HG03378 (cell line): ENCODE measurements around the gene PDHX.
A peak's percentile ranks its signal among the peaks of the same experiment; 100 is the strongest.
"Not testable (repeated sequence)": the region's sequence is repeated elsewhere in the genome, so short reads cannot be mapped to it uniquely, and the experiment has no call there.

Experiments
- ATAC-seq: cut with Tn5 transposase; IDR thresholded peaks from one replicate; pipeline ENCODE4 v1.9.1; 2021; ENCODE audit warnings: mild to moderate bottlenecking, moderate library complexity; ENCODE audit not compliant: unreplicated experiment

Gene PDHX

DNA sequence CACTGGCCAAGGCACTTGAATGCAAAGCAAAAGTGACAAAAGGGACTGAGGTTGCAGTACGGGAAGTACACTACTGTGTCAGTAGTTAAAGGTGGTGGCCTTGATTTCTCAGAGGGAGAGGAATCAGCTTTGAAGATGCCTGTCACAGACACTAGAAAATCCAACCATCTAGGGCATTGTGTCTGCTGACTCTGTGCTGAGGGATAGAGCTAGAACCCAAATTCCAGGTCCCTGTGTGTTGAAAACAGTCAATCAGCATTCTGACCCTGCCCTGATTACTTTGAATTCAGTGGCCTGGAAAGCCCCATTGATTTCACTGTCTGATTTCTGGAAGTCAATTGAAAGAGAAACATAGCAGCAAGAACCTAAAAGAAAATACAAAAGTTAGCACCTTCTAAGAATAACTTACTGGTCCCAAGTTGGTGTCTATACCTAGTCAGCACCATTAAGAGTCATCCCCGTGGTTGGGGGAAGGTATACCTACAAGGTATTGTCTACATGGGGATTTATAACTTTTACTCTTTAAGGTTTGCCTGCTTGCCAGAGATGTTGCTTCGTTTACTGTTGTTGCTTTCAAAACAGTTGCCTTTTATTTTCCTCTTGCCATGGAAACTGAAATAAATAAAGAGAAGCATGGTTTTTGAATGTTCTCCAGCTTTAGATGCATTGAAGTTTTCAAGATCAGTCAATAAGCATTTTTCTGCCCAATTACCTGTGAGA lies 97.3 kb downstream of the PDHX start:
- peak; percentile 46 for ATAC-seq

DNA sequence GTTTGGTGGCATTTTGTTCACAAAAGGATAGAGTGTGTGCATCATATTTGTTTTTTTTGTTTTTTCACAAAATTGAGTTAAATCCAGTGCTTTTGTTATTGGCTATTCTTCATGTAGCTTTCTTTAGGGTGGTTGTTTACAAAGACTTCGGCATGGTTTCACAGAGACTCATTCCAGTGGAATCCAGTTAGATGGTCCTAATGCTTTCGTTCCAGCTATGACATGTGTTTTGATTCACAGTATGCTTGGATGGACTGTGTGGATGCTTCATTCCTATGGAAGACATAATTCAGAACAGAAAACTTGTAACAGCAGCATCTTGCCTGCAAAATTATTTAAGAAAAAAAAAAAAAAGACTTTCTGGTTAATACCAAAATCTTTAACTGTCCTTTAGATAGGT lies 97.9 kb downstream of the PDHX start:
- no peak for ATAC-seq

DNA sequence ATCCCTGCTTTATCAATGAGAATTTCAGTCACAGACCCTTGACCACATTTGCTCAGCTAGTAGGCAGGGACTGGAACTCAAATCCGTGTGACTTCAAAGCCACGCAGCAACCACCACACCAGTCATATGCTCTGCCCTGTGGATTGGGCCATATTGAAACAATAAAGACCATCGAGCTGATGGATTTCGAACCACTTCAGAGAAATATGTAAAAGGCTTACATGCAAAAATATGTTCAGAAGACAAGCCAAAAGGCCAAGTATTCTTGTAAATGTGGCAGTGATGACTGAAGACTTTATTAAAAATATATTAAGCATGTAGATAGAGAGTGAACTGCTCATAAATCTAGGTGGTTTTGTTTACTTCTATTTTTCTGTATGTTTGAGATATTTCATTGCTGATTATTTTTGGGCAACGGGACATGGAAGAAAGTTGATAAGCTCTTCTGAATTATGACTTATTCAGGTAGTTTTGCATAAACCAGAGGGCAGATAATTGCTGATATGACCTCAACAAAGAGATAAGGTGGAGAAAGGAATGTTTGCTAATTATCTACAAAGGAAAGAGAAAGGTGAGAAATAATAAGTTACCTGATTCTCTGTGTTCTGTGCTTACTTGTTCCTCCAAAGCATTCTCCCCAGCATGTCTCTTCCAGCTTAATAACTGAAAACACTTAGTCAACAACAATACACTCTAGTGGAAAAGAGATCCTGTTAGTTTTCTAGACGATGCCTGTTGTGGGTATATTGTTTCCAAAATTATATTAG lies 99.4 kb downstream of the PDHX start:
- ATAC-seq, result no peak

DNA sequence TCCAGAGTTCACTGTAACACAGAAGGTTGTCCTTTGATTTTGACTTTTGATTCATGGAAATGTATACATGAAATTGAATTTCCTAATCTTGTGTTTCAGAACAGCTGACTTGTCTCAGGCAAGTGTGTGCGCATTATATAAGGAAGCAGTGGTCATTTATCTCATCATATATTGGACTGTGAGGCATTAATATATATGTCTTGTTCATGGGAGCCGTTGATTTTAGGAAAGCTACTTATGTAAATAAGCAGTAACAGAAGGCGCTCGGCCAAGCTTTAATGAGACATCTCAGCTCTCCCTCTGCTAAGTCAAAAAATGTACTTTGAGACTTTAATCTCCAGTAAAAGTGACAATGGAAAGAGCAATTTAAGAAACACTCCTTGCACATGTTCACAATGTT lies 100.5 kb downstream of the PDHX start:
- no peak for ATAC-seq

DNA sequence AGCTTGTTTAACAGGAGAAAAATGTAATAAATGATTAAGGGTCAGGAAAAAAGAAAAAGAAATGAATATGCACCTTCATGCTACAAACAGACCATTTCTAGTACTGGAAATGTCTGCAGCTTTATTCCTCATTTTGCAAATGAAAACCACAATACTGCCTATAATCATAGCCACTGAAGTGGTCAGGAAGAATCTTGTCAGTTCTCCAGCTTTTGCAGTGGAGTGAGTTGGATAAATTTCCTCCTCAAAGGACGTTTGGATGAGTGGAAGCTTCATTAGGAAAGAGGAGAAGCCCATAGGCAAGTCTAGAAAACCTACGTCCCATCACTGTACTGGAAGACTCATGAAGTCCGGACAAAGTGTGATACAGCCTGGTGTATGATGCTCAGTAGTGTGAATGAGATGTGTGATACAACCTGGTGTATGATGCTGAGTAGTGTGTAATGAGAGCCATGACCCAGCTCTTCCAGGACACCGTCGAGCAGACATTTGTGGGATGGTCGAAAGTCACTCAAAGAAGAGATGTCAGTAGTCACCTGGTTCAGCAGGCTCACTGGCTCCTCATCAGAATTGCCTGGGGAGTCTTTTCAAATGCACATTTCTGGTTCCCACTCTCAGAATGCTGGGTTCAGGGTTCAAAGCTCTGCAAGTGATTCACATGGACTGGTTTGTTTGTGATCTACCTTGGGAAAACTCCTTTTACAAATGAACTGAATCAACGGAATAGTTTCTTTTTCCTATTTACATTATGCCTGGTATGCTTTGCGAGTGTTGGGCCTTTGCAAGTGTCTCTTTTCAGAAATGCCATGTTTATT lies 101.3 kb downstream of the PDHX start:
- no peak for ATAC-seq

DNA sequence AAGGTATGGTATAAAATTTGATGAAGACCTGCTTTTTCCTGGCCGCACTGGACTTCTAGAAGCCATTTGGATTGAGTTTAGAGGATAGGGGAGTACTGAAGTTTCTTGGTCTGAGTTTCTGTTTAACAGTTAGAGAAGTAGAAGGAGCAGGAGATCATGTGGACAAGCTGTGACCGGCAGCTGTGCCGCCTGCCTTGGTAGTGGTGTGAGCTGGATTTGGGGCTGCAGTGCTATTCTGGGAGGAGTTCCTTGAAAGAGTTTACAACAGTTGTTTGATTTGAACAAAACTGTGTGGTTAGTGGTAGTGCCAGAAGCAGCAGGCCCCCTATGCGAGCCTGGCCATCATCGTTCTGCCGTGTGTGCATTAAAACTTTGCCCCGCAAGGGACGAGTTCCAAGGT lies 105.2 kb downstream of the PDHX start:
- no peak for ATAC-seq

DNA sequence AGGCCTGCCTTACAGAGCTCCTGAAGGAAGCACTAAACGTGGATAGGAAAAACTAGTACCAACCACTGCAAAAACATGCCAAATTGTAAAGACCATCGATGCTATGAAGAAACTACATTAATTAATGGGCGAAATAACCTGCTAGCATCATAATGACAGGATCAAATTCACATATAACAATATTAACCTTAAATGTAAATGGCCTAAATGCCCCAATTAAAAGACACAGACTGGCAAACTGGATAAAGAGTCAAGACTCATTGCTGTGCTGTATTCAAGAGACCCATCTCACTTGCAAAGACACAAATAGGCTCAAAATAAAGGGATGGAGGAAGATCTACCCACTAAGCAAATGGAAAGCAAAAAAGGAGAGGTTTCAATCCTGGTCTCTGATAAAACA lies 107.5 kb downstream of the PDHX start:
- ATAC-seq, result not testable (repeated sequence)

DNA sequence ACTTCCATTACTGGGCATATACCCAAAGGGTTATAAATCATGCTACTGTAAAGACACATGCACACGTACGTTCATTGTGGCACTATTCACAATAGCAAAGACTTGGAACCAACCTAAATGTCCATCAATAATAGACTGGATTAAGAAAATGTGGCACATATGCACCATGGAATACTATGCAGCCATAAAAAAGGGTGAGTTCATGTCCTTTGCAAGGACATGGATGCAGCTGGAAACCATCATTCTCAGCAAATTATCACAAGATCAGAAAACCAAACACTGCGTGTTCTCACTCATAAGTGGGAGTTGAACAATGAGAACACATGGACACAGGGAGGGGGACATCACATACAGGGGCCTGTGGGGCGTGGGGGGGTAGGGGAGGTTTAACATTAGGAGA lies 111.6 kb downstream of the PDHX start:
- not testable (repeated sequence) for ATAC-seq

DNA sequence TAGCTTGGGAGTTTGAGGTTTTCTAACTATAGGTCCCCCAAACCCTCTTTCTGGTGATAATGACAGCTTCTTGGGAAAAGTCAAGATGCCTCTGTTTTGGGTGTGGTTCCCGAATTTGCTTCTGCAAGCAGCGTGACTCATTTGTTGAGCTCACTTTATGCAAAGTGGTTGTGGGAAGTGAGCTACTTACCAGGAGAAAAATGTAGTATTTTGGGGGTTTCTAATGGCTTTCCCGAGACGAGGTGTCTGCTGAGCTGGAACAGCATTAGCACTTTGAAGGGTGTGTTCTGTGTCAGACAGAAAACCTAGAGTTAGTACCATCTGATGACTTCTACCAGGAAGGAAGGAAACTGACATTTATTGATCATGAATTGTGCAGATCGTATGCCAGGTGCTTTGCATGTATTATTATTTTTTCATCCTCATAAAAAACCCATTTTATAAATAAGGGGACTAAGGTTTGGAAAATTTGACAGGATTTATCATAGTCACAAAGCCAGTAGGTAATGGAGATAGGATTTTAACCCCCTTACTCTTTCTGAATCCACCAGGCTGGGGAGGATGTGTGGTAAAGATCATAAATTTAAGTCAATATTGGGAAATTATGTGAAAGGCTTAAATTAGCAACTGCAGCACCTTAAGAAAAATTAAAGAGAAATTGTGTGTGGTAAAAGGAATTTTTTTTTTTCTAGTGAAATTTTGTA lies 113.7 kb downstream of the PDHX start:
- ATAC-seq, result peak; percentile 75

DNA sequence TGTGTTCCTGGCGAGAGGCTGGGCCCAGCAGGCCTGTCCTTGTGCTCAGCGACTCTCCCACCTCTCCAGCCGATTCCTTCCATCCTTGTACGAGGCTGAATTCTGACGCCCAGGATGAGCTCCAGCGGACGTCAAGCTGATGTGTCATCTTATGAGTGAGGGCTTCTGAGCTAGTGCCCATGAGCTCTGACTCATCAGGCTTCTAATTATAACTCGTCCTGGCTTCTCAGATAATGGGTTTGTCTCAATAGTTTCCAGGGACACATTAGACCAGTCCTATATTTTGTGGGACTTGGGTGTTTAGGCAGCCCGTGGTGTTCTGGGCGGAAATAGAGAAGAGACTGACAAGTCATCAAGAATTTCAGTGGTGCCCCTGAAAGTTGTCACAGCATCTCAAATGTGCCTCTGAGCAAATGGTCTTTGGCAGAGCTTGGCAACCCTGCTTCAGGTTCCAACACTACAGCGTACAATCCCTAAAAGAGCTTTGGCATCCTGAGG lies 114.3 kb downstream of the PDHX start:
- ATAC-seq, result no peak

DNA sequence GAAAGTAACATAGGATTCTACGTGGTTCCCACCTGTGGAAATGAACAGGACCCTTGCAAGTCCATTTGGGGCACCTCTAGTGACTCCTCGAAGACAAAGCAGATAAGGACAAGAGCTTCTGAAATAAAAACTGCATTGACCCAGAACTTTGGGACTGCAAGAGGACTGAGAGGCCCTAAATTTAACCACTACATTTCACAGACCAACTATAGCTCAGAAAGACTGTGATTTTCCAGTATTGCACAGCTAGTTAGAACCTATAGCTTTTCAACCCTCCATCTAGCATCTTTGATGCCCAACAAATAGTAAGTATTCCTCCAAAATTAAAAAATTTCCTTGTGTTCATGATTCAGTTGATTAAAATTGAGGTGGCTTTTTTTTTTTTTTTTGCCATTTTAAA lies 114.9 kb downstream of the PDHX start:
- no peak for ATAC-seq

DNA sequence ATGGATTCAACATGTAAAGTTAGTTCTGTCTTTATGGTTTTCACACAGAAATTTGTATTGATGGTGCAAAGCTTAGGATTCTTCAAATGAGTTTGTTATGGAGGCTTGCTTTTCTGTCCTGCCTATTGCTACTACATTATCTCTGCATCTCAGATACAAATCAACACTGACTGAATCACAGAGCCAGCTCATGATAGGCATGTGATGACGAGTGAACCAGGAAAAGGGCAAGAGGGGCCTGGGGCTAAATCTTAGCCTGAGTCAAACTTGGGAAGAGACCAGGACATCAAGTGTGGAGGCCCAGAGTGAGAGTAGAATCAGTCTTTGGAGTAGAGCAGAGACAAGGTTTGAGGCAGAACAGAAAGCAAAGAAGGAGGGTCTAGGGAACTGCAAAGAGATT lies 115.4 kb downstream of the PDHX start:
- ATAC-seq, result no peak

DNA sequence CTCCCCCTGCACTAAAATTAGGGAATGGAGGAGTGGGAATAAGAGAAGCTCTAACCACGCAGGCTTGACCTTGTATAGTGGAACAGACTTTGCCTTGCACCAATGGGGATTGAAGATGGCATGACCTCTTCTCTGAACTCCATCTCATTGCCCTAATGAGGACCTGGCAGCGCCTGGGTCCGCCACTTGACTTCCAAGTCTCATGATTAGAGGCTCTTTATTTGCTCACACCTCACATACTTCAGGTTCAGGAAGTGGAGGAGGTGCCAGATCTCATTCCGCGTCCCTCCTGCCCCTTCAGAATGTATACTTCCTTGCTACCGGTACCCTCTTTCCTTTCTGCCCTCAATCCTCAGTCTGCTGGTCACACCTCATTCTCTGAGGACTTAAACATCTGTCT lies 116.6 kb downstream of the PDHX start:
- ATAC-seq, result no peak

DNA sequence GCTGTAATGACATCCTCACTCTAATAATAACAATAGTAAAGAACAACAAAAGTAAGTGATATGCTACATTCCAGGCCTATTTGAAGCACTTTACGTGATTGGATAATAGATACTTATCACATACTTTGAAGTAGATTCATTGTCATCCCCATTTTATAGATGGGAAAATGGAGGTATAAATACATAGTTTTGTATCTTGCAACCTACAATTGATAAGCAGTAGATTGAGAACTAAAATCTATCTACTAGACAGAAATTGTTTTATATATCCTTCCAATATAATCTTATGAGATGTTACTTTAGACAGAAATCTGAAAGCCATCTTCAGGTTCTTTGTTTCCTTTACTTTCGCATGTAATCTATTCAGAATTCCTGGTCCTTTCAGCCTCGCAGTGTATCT lies 118.0 kb downstream of the PDHX start:
- ATAC-seq, result no peak

DNA sequence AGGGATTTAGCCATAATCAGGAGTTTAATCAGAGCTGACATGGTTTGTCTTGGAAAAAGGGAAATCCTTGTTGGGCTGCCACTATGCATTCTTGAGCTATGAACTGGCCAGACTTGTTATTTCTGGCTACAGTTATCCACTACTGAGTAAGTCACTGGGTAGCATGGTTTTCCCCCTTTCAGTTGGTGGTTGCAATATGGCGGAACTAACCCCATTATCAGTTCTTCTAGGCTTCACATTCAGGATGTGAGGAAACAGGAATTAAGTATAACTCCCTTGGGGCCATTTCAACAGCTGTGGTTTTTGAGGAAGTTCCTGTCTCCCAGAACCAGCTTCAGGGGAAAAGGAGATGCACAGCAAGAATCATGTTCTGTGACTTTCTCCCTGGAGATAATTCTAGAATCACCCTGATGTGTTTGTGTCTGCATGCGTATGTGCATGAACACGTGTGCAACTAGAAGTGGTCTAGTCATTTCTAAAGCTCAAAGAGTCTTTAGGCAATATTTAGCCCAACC lies 119.5 kb downstream of the PDHX start:
- peak; percentile 29 for ATAC-seq

DNA sequence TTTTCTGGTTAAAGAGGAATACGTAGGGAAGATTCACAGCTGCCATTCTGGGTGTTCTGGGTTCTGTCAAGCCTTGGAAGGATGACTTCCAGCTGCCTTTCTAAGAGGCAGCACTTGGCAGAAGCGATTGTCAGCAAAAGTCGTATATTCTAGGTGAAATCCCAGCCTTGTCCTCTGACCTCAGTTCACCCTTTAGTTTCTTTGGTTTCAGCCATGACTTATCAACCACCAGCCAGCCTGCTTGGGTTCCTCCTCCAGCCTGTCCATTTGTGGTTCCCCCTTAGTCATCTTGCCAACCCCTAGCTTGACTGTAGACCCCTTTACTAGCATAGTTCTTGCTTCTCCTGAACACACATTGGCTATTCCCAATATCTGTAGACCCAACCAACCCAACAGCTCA lies 120.2 kb downstream of the PDHX start:
- ATAC-seq, result no peak

DNA sequence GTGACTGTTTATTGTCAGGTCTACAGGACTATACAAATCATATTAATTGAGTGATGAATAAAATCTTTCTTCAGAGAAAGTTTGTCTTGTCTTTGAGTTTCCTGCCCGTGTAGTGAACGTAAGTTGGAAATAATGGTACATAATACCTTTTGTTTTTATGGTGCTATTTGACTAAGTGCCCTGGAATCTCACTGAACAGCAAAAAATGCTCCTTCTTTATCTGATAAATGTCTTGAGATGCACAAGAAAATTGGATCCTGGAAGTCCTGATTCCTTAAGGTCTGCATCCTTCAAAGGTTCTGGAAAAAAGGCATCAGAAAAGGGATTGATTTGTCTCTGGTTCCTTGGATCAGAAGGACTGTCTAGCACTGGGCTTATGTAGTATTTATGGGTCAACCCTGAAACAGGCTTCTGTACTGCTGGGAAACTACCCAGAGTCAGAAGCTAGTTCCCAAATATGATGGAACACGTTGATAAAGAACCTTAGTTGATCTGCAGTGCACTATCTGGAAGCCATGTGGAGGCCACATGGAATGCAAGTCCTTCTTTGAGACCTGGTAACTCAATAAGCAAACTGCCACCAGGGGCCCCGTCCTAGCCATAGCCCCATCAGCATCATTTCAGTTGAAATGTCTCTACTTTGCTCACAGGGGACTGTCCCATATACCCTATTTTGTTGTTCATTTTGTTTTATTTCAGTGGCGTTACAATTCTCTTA lies 122.0 kb downstream of the PDHX start:
- no peak for ATAC-seq

DNA sequence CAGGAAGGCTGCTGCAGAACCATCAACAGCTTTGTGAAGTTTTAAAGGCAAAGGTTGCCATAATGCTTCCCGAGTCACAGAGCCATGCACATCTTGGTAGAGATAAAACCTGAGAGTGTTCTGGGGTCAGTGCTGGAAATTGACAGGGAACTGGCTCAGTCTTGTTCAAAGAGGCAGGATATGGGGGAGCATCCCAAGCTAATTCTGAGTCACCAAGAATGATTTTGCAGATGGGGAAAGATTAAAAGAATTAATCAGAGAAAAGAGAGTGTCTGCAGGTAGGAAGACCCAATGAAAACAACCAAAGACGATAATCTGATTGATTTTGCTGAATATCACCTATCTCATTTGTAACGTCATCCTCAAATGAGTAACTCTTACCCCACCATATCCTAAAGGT lies 122.7 kb downstream of the PDHX start:
- no peak for ATAC-seq

DNA sequence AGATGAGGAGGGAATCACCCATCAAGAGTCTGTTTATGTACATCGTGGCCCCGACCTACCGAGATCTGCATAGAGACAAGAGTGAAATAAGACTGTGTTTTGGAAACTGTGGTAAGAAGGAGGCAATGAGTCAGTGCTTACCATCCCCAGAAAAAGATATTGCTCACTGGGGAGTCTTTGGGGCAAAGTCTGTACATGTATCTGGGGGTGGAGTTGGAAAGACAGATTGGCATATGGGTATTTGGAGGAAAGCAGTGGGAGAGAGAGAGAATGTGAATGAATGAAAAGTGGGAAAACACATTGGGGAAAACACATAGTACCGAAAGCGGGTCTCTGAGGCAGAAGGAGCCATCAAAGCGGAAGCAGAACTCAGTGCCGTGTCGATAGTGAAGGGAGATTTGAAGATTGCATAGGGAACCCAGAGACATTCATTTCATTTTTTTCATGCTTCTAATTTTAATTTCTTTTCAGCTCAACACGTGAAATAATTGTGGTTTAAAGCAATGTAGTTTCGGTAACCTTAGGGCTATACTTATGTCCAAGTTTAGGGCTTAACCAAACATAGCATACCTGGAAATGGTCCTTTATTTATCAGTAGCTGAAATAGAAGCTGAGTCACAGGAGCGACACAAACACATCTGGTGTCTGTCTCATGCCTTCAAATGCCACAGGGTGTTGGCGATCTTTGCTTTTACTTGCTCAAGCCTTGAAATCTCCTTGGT lies 124.0 kb downstream of the PDHX start:
- peak; percentile 75 for ATAC-seq
